ENCODE measurements around the gene ESR2. TPM values are rescaled to one million over a fixed set of nuclear protein-coding genes. Genes with fewer than 3 reads are reported as not detected.

The ESR2 gene
- total RNA-seq, 1 donor from 2014 or later: 0.16 TPM

GRCh38 chr14:64255756-64256155, 38.4 kb downstream of the ESR2 start:
- Histone ChIP-seq H3K36me3 (ENCODE audit: insufficient read depth, low read length) (no peaks in the 10 kb centered on the region), H3K9me3 (ENCODE audit: insufficient read depth, low read depth, low read length) (no peaks in the 10 kb centered on the region), H4K20me1 (ENCODE audit: insufficient read depth, low read length) (no peaks in the 10 kb centered on the region), H3K4me3 (ENCODE audit: insufficient read depth, low read depth, low read length) (no peak overlapping the region), H3K27ac (ENCODE audit: low read depth, low read length) (no peak overlapping the region), H3K9ac (ENCODE audit: low read length) (no peak overlapping the region), H3K79me2 (ENCODE audit: insufficient read depth, low read length) (no peaks in the 10 kb centered on the region), H2AFZ (ENCODE audit: low read depth, low read length) (no peak overlapping the region), H3K4me1 (ENCODE audit: insufficient read depth, low read length) (peaks cover 8% of the 10 kb centered on the region), H3K4me2 (ENCODE audit: low read length) (no peak overlapping the region), H3K27me3 (ENCODE audit: insufficient read depth, low read length) (no peaks in the 10 kb centered on the region)
- DNase-seq (ENCODE audit: low read depth): no peak
- Mint-ChIP-seq H3K9me3 (ENCODE audit: unreplicated experiment) (peaks cover 3% of the 10 kb centered on the region), H3K4me1 (ENCODE audit: low read depth, unreplicated experiment) (no peaks in the 10 kb centered on the region), H3K4me3 (ENCODE audit: unreplicated experiment) (no peak overlapping the region), H3K36me3 (ENCODE audit: low read depth, unreplicated experiment) (no peaks in the 10 kb centered on the region), H3K27me3 (ENCODE audit: low read depth, unreplicated experiment) (peaks cover 4% of the 10 kb centered on the region), H3K27ac (ENCODE audit: unreplicated experiment) (no peak overlapping the region)
- no peak for TF ChIP-seq EZH2 (IDR thresholded peaks at IDR 0.05; ENCODE audit: insufficient read depth, low read length)
- TF ChIP-seq, protein P1, sequence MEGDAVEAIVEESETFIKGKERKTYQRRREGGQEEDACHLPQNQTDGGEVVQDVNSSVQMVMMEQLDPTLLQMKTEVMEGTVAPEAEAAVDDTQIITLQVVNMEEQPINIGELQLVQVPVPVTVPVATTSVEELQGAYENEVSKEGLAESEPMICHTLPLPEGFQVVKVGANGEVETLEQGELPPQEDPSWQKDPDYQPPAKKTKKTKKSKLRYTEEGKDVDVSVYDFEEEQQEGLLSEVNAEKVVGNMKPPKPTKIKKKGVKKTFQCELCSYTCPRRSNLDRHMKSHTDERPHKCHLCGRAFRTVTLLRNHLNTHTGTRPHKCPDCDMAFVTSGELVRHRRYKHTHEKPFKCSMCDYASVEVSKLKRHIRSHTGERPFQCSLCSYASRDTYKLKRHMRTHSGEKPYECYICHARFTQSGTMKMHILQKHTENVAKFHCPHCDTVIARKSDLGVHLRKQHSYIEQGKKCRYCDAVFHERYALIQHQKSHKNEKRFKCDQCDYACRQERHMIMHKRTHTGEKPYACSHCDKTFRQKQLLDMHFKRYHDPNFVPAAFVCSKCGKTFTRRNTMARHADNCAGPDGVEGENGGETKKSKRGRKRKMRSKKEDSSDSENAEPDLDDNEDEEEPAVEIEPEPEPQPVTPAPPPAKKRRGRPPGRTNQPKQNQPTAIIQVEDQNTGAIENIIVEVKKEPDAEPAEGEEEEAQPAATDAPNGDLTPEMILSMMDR (IDR thresholded peaks at IDR 0.05; ENCODE audit: insufficient read depth, low read depth, low read length): no peak
- FAIRE-seq: no peak

GRCh38 chr14:64253672-64254071, 40.5 kb downstream of the ESR2 start:
- Mint-ChIP-seq H3K9me3 (ENCODE audit: unreplicated experiment) (peaks cover 3% of the 10 kb centered on the region), H3K36me3 (ENCODE audit: low read depth, unreplicated experiment) (no peaks in the 10 kb centered on the region), H3K27ac (ENCODE audit: unreplicated experiment) (no peak overlapping the region), H3K27me3 (ENCODE audit: low read depth, unreplicated experiment) (peaks cover 3% of the 10 kb centered on the region), H3K4me1 (ENCODE audit: low read depth, unreplicated experiment) (no peaks in the 10 kb centered on the region), H3K4me3 (ENCODE audit: unreplicated experiment) (no peak overlapping the region)
- no peak overlapping the region for H3K9ac ChIP-seq (ENCODE audit: low read length)
- peak; percentile 63 for FAIRE-seq
- H3K4me2 ChIP-seq (ENCODE audit: low read length): peak overlapping the region; percentile 60
- no peaks in the 10 kb centered on the region for H4K20me1 ChIP-seq (ENCODE audit: insufficient read depth, low read length)
- H3K27me3 ChIP-seq (ENCODE audit: insufficient read depth, low read length): no peaks in the 10 kb centered on the region
- peak; percentile 57 for DNase-seq (ENCODE audit: low read depth)
- H3K9me3 ChIP-seq (ENCODE audit: insufficient read depth, low read depth, low read length): no peaks in the 10 kb centered on the region
- peaks cover 8% of the 10 kb centered on the region for H3K4me1 ChIP-seq (ENCODE audit: insufficient read depth, low read length)
- no peak overlapping the region for H3K27ac ChIP-seq (ENCODE audit: low read depth, low read length)
- no peaks in the 10 kb centered on the region for H3K36me3 ChIP-seq (ENCODE audit: insufficient read depth, low read length)
- no peak overlapping the region for H3K4me3 ChIP-seq (ENCODE audit: insufficient read depth, low read depth, low read length)
- H3K79me2 ChIP-seq (ENCODE audit: insufficient read depth, low read length): no peaks in the 10 kb centered on the region
- TF ChIP-seq, protein P1 (IDR thresholded peaks at IDR 0.05; ENCODE audit: insufficient read depth, low read depth, low read length): no peak
- no peak for TF ChIP-seq EZH2 (IDR thresholded peaks at IDR 0.05; ENCODE audit: insufficient read depth, low read length)
- H2AFZ ChIP-seq (ENCODE audit: low read depth, low read length): no peak overlapping the region

GRCh38 chr14:64249363-64249762, 44.8 kb downstream of the ESR2 start:
- no peaks in the 10 kb centered on the region for H4K20me1 ChIP-seq (ENCODE audit: insufficient read depth, low read length)
- H3K36me3 ChIP-seq (ENCODE audit: insufficient read depth, low read length): no peaks in the 10 kb centered on the region
- H3K4me2 ChIP-seq (ENCODE audit: low read length): no peak overlapping the region
- Mint-ChIP-seq H3K4me3 (ENCODE audit: unreplicated experiment) (no peak overlapping the region), H3K27me3 (ENCODE audit: low read depth, unreplicated experiment) (peaks cover 4% of the 10 kb centered on the region), H3K27ac (ENCODE audit: unreplicated experiment) (no peak overlapping the region), H3K36me3 (ENCODE audit: low read depth, unreplicated experiment) (no peaks in the 10 kb centered on the region), H3K9me3 (ENCODE audit: unreplicated experiment) (no peaks in the 10 kb centered on the region), H3K4me1 (ENCODE audit: low read depth, unreplicated experiment) (no peaks in the 10 kb centered on the region)
- no peaks in the 10 kb centered on the region for H3K79me2 ChIP-seq (ENCODE audit: insufficient read depth, low read length)
- DNase-seq (ENCODE audit: low read depth): no peak
- no peak overlapping the region for H2AFZ ChIP-seq (ENCODE audit: low read depth, low read length)
- no peak overlapping the region for H3K27ac ChIP-seq (ENCODE audit: low read depth, low read length)
- peaks cover 8% of the 10 kb centered on the region for H3K4me1 ChIP-seq (ENCODE audit: insufficient read depth, low read length)
- H3K9me3 ChIP-seq (ENCODE audit: insufficient read depth, low read depth, low read length): no peaks in the 10 kb centered on the region
- H3K27me3 ChIP-seq (ENCODE audit: insufficient read depth, low read length): no peaks in the 10 kb centered on the region
- no peak for FAIRE-seq
- TF ChIP-seq EZH2 (IDR thresholded peaks at IDR 0.05; ENCODE audit: insufficient read depth, low read length): no peak
- TF ChIP-seq, protein P1 (IDR thresholded peaks at IDR 0.05; ENCODE audit: insufficient read depth, low read depth, low read length): no peak
- H3K4me3 ChIP-seq (ENCODE audit: insufficient read depth, low read depth, low read length): no peak overlapping the region
- no peak overlapping the region for H3K9ac ChIP-seq (ENCODE audit: low read length)

Measured in astrocyte (in vitro differentiated cells and primary cell).